ENCODE results near the gene ANAPC1.
"Not testable (repeated sequence)": the region's sequence is repeated elsewhere in the genome, so short reads cannot be mapped to it uniquely, and the experiment has no call there.

DNA sequence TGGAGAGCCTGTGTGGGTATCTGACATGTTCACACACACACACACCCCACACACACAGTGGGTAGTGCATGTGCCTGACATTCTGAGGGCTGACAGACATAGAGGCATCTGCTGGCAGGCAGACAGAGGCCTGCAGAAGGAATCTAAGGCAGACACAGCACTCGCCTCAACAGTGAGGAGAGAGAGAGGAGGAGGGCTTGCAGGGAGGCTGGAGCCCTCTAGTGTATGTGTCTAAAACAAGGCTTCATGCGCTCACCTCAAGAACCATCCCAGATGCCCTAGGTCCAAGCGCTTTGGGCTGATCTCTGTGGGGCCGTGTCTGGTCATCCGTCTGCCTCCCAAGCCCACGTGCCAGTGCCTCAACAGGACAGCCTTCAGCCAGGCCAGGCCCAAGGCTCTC, 158.3 kb downstream of the ANAPC1 start:
- TF ChIP-seq POLR2AphosphoS5 (IDR thresholded peaks at IDR 0.05; ENCODE audit: borderline replicate concordance, low read depth, low read length); EZH2 (IDR thresholded peaks at IDR 0.05): not testable (repeated sequence)

Measured in SK-N-MC (cell line).